ENCODE results near the gene RPL7A.

GRCh38 chr9:133353548-133353947 is 5.5 kb downstream of the RPL7A start:
- TF ChIP-seq REST (IDR thresholded peaks at IDR 0.05; ENCODE audit: insufficient read depth in 1 of 2, low read depth in 2 of 2, low read length in 2 of 2) (no peak), POLR2AphosphoS5 (IDR thresholded peaks at IDR 0.05; ENCODE audit: low read depth, low read length) (no peak), TAF1 (IDR thresholded peaks at IDR 0.05; ENCODE audit: borderline replicate concordance, insufficient read depth, low read length) (no peak)

All from PFSK-1 (cell line).